HepG2 (cell line): ENCODE data around the gene SLC43A3. TPM values are rescaled to one million over a fixed set of nuclear protein-coding genes. Genes with fewer than 3 reads are reported as not detected.
A peak's percentile ranks its signal among the peaks of the same experiment; 100 is the strongest.

Experiments used
- AGO2 ChIP-seq: fragments of 200-400 bp; formaldehyde crosslinking; optimal IDR thresholded peaks from 2 replicates; pipeline ENCODE3; 2017; ENCODE audit warnings: mild to moderate bottlenecking, low read depth, low read length, moderate library complexity
- ARNTL ChIP-seq: sonication (generic); formaldehyde crosslinking; IDR thresholded peaks from 2 replicates; pipeline ENCODE4 v1.4.0; 2020; ENCODE audit warnings: mild to moderate bottlenecking, missing genetic modification reagents
- ELF1 ChIP-seq: sonication (generic); formaldehyde crosslinking; IDR thresholded peaks from 2 replicates; pipeline ENCODE4 v1.4.0; 2020; ENCODE audit warnings: missing genetic modification reagents
- HDAC2 ChIP-seq: sonication (generic); formaldehyde crosslinking; IDR thresholded peaks from 2 replicates; pipeline ENCODE4 v1.4.0; 2020; ENCODE audit warnings: missing genetic modification reagents
- JUN ChIP-seq: sonication (generic); formaldehyde crosslinking; IDR thresholded peaks from 2 replicates; pipeline ENCODE4 v1.4.0; 2020; ENCODE audit warnings: mild to moderate bottlenecking, missing genetic modification reagents
- KLF16 ChIP-seq, 2 experiments: sonication (generic) in 1 of 2; formaldehyde crosslinking in 1 of 2; IDR thresholded peaks; 2 replicates each; pipeline versions ENCODE4 v1.6.1 to v1.8.0; 2016 to 2023; ENCODE audit warnings: missing genetic modification reagents in 2 of 2, missing compliant biosample characterization in 1 of 2
- MAF1 ChIP-seq: sonication (generic); formaldehyde crosslinking; IDR thresholded peaks from 2 replicates; pipeline ENCODE4 v1.5.0; 2020; ENCODE audit warnings: missing genetic modification reagents, borderline replicate concordance
- MIER3 ChIP-seq: IDR thresholded peaks from 2 replicates; pipeline ENCODE4 v1.6.1; 2016; ENCODE audit warnings: missing compliant biosample characterization, borderline replicate concordance
- RARA ChIP-seq: IDR thresholded peaks from 2 replicates; pipeline ENCODE4 v1.6.1; 2016; ENCODE audit warnings: missing genetic modification reagents, missing compliant biosample characterization
- ZNF235 ChIP-seq: sonication (generic); formaldehyde crosslinking; IDR thresholded peaks from 2 replicates; pipeline ENCODE4 v1.8.1; 2023; ENCODE audit warnings: mild to moderate bottlenecking, missing genetic modification reagents, borderline replicate concordance
- ZNF256 ChIP-seq: sonication (generic); formaldehyde crosslinking; conservative IDR thresholded peaks from 2 replicates; pipeline ENCODE4 v1.4.0; 2020; ENCODE audit warnings: missing genetic modification reagents
- ZNF75D ChIP-seq: sonication (generic); formaldehyde crosslinking; IDR thresholded peaks from 2 replicates; pipeline ENCODE4 v1.8.1; 2023; ENCODE audit warnings: missing genetic modification reagents, mild to moderate bottlenecking, borderline replicate concordance
- ZNF850 ChIP-seq: sonication (generic); formaldehyde crosslinking; conservative IDR thresholded peaks from 2 replicates; pipeline ENCODE4 v1.9.0; 2021; ENCODE audit warnings: mild to moderate bottlenecking, missing genetic modification reagents
- polyA plus RNA-seq, 8 experiments: library from polyadenylated mRNA; depleted of rRNA in 3 of 8; stranded (reverse) in 7 of 8; unstranded in 1 of 8; fragments of >200 nt; fragmentation: Illumina TruSeq in 4 of 8; extraction: Trizol in 4 of 8; gene quantifications; 2 replicates each; pipeline versions ENCODE4 v1.2.1 to v1.2.3, GENCODE V29; 2011 to 2016; ENCODE audit warnings: low read depth in 4 of 8, missing spikeins in 1 of 8, mixed read lengths in 1 of 8; ENCODE audit not compliant: insufficient read depth in 1 of 8
- total RNA-seq, 5 experiments: library from RNA; depleted of rRNA; stranded (reverse); fragments of >200 nt; fragmentation: Illumina TruSeq; extraction: Trizol; gene quantifications; 2 replicates each; pipeline ENCODE4 v1.2.3, GENCODE V29; 2016; ENCODE audit warnings: low read depth in 1 of 5
- TF ChIP-seq, protein P1 (sequence below): sonication (generic); formaldehyde crosslinking; IDR thresholded peaks from 2 replicates; pipeline ENCODE4 v1.4.0; 2020; ENCODE audit warnings: missing genetic modification reagents, borderline replicate concordance
- TF ChIP-seq, protein P2 (sequence below): sonication (generic); formaldehyde crosslinking; IDR thresholded peaks from 2 replicates; pipeline ENCODE4 v1.4.0; 2020; ENCODE audit warnings: mild to moderate bottlenecking, low read depth, missing genetic modification reagents
- TF ChIP-seq, protein P3 (sequence below): sonication (generic); formaldehyde crosslinking; IDR thresholded peaks from 2 replicates; pipeline ENCODE4 v1.4.0; 2020; ENCODE audit warnings: missing genetic modification reagents, mild to moderate bottlenecking, borderline replicate concordance
- TF ChIP-seq, protein P4 (sequence below): IDR thresholded peaks from 2 replicates; pipeline ENCODE4 v1.6.1; 2016; ENCODE audit warnings: missing compliant biosample characterization, missing genetic modification reagents, borderline replicate concordance
- TF ChIP-seq, protein P5 (sequence below): sonication (generic); formaldehyde crosslinking; IDR thresholded peaks from 2 replicates; pipeline ENCODE4 v1.5.1; 2020; ENCODE audit warnings: missing genetic modification reagents, mild to moderate bottlenecking, borderline replicate concordance

Gene SLC43A3
- total and polyA plus RNA-seq, 2 of the 13 experiments (the other 11 are each of a cell fraction or from before 2014, with no cell fraction given) = 2.6 TPM; not detected in 1

DNA sequence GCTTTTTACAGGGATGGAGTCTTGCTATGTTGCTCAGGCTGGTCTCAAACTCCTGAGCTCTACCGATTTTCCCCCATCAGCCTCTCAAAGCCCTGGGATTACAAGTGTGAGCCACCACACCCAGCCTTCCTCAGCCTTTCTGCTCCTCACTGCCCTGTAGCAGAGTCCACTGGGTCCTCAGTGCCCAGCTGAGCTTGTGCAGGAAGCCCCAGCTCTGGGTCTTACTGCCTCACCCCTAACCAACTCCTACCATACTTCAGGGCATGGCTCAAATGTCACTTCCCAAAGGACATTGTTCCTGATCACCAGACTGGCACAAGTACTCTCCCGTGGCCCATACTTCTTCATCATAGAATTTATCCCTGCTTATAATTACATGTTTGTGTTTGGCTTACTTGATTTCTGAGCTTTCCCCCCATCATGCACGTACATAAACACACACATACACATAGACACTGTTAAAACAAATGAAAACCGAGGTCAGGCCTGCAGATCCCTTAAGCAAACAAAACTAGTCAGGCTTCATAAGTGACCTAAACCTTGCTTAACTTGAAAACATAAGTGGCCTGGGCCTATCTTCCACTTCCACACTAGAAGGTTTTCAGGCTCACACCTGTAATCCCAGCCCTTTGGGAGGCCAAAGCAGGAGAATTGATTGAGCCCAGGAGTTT lies 14.0 kb upstream of the SLC43A3 start (continued):
- 0 out of 2 replicates have a peak, but pooled peaks have one; percentile 10 for TF ChIP-seq ELF1 (CRISPR knock-in tag)
- TF ChIP-seq, protein P1, sequence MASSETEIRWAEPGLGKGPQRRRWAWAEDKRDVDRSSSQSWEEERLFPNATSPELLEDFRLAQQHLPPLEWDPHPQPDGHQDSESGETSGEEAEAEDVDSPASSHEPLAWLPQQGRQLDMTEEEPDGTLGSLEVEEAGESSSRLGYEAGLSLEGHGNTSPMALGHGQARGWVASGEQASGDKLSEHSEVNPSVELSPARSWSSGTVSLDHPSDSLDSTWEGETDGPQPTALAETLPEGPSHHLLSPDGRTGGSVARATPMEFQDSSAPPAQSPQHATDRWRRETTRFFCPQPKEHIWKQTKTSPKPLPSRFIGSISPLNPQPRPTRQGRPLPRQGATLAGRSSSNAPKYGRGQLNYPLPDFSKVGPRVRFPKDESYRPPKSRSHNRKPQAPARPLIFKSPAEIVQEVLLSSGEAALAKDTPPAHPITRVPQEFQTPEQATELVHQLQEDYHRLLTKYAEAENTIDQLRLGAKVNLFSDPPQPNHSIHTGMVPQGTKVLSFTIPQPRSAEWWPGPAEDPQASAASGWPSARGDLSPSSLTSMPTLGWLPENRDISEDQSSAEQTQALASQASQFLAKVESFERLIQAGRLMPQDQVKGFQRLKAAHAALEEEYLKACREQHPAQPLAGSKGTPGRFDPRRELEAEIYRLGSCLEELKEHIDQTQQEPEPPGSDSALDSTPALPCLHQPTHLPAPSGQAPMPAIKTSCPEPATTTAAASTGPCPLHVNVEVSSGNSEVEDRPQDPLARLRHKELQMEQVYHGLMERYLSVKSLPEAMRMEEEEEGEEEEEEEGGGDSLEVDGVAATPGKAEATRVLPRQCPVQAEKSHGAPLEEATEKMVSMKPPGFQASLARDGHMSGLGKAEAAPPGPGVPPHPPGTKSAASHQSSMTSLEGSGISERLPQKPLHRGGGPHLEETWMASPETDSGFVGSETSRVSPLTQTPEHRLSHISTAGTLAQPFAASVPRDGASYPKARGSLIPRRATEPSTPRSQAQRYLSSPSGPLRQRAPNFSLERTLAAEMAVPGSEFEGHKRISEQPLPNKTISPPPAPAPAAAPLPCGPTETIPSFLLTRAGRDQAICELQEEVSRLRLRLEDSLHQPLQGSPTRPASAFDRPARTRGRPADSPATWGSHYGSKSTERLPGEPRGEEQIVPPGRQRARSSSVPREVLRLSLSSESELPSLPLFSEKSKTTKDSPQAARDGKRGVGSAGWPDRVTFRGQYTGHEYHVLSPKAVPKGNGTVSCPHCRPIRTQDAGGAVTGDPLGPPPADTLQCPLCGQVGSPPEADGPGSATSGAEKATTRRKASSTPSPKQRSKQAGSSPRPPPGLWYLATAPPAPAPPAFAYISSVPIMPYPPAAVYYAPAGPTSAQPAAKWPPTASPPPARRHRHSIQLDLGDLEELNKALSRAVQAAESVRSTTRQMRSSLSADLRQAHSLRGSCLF (CRISPR knock-in tag) = no peak
- TF ChIP-seq, protein P2, sequence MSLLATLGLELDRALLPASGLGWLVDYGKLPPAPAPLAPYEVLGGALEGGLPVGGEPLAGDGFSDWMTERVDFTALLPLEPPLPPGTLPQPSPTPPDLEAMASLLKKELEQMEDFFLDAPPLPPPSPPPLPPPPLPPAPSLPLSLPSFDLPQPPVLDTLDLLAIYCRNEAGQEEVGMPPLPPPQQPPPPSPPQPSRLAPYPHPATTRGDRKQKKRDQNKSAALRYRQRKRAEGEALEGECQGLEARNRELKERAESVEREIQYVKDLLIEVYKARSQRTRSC (CRISPR knock-in tag) = no peak
- TF ChIP-seq ZNF256 (CRISPR knock-in tag) = no peak
- TF ChIP-seq KLF16 (CRISPR knock-in tag; IDR thresholded peaks at IDR 0.05) = 0 out of 4 replicates have a peak, but pooled peaks of 1 of the 2 experiments have one; percentile 18
- TF ChIP-seq, protein P3, sequence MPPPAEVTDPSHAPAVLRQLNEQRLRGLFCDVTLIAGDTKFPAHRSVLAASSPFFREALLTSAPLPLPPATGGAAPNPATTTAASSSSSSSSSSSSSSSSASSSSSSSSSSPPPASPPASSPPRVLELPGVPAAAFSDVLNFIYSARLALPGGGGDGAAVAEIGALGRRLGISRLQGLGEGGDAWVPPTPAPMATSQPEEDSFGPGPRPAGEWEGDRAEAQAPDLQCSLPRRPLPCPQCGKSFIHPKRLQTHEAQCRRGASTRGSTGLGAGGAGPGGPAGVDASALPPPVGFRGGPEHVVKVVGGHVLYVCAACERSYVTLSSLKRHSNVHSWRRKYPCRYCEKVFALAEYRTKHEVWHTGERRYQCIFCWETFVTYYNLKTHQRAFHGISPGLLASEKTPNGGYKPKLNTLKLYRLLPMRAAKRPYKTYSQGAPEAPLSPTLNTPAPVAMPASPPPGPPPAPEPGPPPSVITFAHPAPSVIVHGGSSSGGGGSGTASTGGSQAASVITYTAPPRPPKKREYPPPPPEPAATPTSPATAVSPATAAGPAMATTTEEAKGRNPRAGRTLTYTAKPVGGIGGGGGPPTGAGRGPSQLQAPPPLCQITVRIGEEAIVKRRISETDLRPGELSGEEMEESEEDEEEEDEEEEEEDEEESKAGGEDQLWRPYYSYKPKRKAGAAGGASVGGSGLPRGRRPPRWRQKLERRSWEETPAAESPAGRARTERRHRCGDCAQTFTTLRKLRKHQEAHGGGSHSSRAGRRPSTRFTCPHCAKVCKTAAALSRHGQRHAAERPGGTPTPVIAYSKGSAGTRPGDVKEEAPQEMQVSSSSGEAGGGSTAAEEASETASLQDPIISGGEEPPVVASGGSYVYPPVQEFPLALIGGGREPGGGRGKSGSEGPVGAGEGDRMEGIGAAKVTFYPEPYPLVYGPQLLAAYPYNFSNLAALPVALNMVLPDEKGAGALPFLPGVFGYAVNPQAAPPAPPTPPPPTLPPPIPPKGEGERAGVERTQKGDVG (CRISPR knock-in tag) = no peak
- peak; percentile 77 for TF ChIP-seq RARA (CRISPR knock-in tag)
- TF ChIP-seq ZNF235 (CRISPR knock-in tag) = no peak
- TF ChIP-seq JUN (CRISPR knock-in tag) = no peak
- no peak for TF ChIP-seq ZNF850 (CRISPR knock-in tag)
- TF ChIP-seq MAF1 = no peak
- TF ChIP-seq, protein P4, sequence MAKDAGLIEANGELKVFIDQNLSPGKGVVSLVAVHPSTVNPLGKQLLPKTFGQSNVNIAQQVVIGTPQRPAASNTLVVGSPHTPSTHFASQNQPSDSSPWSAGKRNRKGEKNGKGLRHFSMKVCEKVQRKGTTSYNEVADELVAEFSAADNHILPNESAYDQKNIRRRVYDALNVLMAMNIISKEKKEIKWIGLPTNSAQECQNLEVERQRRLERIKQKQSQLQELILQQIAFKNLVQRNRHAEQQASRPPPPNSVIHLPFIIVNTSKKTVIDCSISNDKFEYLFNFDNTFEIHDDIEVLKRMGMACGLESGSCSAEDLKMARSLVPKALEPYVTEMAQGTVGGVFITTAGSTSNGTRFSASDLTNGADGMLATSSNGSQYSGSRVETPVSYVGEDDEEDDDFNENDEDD (CRISPR knock-in tag) = no peak
- no peak for TF ChIP-seq ZNF75D (CRISPR knock-in tag)
- peak; percentile 43 for TF ChIP-seq HDAC2 (CRISPR knock-in tag)
- TF ChIP-seq, protein P5, sequence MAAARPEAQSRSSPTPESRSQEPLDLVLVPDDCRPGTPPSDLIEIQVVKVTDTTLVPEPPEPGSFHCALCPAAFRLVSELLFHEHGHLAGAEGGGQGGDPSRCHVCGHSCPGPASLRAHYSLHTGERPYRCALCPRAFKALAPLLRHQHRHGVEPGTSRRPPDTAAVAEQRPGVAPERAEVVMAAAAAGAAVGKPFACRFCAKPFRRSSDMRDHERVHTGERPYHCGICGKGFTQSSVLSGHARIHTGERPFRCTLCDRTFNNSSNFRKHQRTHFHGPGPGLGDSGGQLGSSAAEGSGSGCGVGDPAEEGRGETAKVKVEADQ (CRISPR knock-in tag) = no peak
- TF ChIP-seq MIER3 (CRISPR knock-in tag) = peak; percentile 38; the same call in 1 of the 2 replicates
- TF ChIP-seq AGO2 = no peak
- TF ChIP-seq ARNTL (CRISPR knock-in tag) = no peak; the same call in 1 of the 2 replicates
